H9 (cell line): ENCODE measurements around the gene CBY1. TPM values are rescaled to one million over a fixed set of nuclear protein-coding genes. Genes with fewer than 3 reads are reported as not detected.

Experiments used
- DNase-seq: peaks from one replicate; pipeline ENCODE4 v3.0.0-alpha.2; 2017
- H2AFZ ChIP-seq: one replicate; pipeline ENCODE4 v1.6.1; 2013; ENCODE audit warnings: mild to moderate bottlenecking, low read length, control low read depth, moderate library complexity
- H2AK5ac ChIP-seq: 2 replicates; pipeline ENCODE4 v1.6.1; 2013; ENCODE audit warnings: low read length, control low read depth, mixed read lengths; ENCODE audit not compliant: insufficient read length
- H2BK120ac ChIP-seq: one replicate; pipeline ENCODE4 v1.6.1; 2013; ENCODE audit warnings: low read depth, mild to moderate bottlenecking, low read length, control low read depth, inconsistent platforms; ENCODE audit not compliant: poor library complexity, severe bottlenecking
- H2BK12ac ChIP-seq: 2 replicates; pipeline ENCODE4 v1.6.1; 2013; ENCODE audit warnings: low read length, control low read depth, mixed read lengths, low read depth; ENCODE audit not compliant: insufficient read length
- H2BK15ac ChIP-seq: 2 replicates; pipeline ENCODE4 v1.6.1; 2013; ENCODE audit warnings: low read depth, low read length, control low read depth
- H2BK20ac ChIP-seq: one replicate; pipeline ENCODE4 v1.6.1; 2013; ENCODE audit warnings: low read depth, mild to moderate bottlenecking, low read length, control low read depth, inconsistent platforms; ENCODE audit not compliant: poor library complexity, severe bottlenecking
- H2BK5ac ChIP-seq: 2 replicates; pipeline ENCODE4 v1.6.1; 2013; ENCODE audit warnings: low read length, control low read depth, mixed read lengths; ENCODE audit not compliant: insufficient read length
- H3K14ac ChIP-seq: 2 replicates; pipeline ENCODE4 v1.6.1; 2013; ENCODE audit warnings: low read length, control low read depth; ENCODE audit not compliant: insufficient read depth
- H3K18ac ChIP-seq: 2 replicates; pipeline ENCODE4 v1.6.1; 2013; ENCODE audit warnings: low read depth, mild to moderate bottlenecking, mixed read lengths, low read length, control low read depth; ENCODE audit not compliant: insufficient read length
- H3K23ac ChIP-seq: 2 replicates; pipeline ENCODE4 v1.6.1; 2013; ENCODE audit warnings: low read length, control low read depth, mixed read lengths, low read depth; ENCODE audit not compliant: insufficient read length
- H3K23me2 ChIP-seq: 2 replicates; pipeline ENCODE4 v1.6.1; 2013; ENCODE audit warnings: low read depth, mild to moderate bottlenecking, mixed read lengths, low read length, control low read depth; ENCODE audit not compliant: insufficient read length, poor library complexity, severe bottlenecking
- H3K27ac ChIP-seq: 2 replicates; pipeline ENCODE4 v1.5.1; 2013; ENCODE audit warnings: low read length, control low read depth, mixed read lengths, low read depth; ENCODE audit not compliant: insufficient read length
- H3K27me3 ChIP-seq: 2 replicates; pipeline ENCODE4 v1.6.1; 2013; ENCODE audit warnings: low read length, control low read depth, inconsistent platforms; ENCODE audit not compliant: insufficient read depth
- H3K4ac ChIP-seq: 2 replicates; pipeline ENCODE4 v1.6.1; 2013; ENCODE audit warnings: low read depth, mild to moderate bottlenecking, control low read depth, inconsistent platforms, low read length, moderate library complexity
- H3K4me1 ChIP-seq: 2 replicates; pipeline ENCODE4 v1.6.1; 2013; ENCODE audit warnings: low read length, control low read depth, inconsistent platforms; ENCODE audit not compliant: insufficient read depth
- H3K4me2 ChIP-seq: 2 replicates; pipeline ENCODE4 v1.6.1; 2013; ENCODE audit warnings: low read length, control low read depth, mixed read lengths; ENCODE audit not compliant: insufficient read length, insufficient read depth
- H3K56ac ChIP-seq: 2 replicates; pipeline ENCODE4 v1.6.1; 2013; ENCODE audit warnings: low read depth, mild to moderate bottlenecking, mixed read lengths, low read length, control low read depth; ENCODE audit not compliant: insufficient read length
- H3K79me1 ChIP-seq: 2 replicates; pipeline ENCODE4 v1.6.1; 2013; ENCODE audit warnings: low read depth, mild to moderate bottlenecking, moderate library complexity, low read length, control low read depth, inconsistent platforms; ENCODE audit not compliant: insufficient read depth, poor library complexity, severe bottlenecking
- H3K79me2 ChIP-seq: 2 replicates; pipeline ENCODE4 v1.6.1; 2013; ENCODE audit warnings: low read length, control low read depth, inconsistent platforms; ENCODE audit not compliant: insufficient read depth
- H3K9ac ChIP-seq: 2 replicates; pipeline ENCODE4 v1.6.1; 2013; ENCODE audit warnings: low read length, control low read depth, mixed read lengths; ENCODE audit not compliant: insufficient read length; ENCODE audit errors: extremely low read depth
- H3K9me3 ChIP-seq: one replicate; pipeline ENCODE4 v1.6.1; 2013; ENCODE audit warnings: low read depth, low read length, inconsistent platforms; ENCODE audit not compliant: control insufficient read depth
- H3T11ph ChIP-seq: one replicate; pipeline ENCODE4 v1.6.1; 2013; ENCODE audit warnings: mild to moderate bottlenecking, low read length, control low read depth, inconsistent platforms
- H4K20me1 ChIP-seq: one replicate; pipeline ENCODE4 v1.6.1; 2013; ENCODE audit not compliant: control insufficient read depth, insufficient read length, insufficient read depth
- H4K5ac ChIP-seq: 2 replicates; pipeline ENCODE4 v1.6.1; 2013; ENCODE audit warnings: low read depth, mild to moderate bottlenecking, mixed read lengths, low read length, control low read depth; ENCODE audit not compliant: insufficient read length
- H4K8ac ChIP-seq: replicated peaks from 2 replicates; pipeline ENCODE4 v1.6.1; 2013; ENCODE audit warnings: low read length, control low read depth, mixed read lengths, low read depth; ENCODE audit not compliant: insufficient read length
- H4K91ac ChIP-seq: 2 replicates; pipeline ENCODE4 v1.6.1; 2013; ENCODE audit warnings: low read depth, mild to moderate bottlenecking, moderate library complexity, mixed read lengths, low read length, control low read depth; ENCODE audit not compliant: insufficient read length
- H3K27ac Mint-ChIP-seq, 3 experiments: 2 replicates in 2 of 3; 3 replicates in 1 of 3; pipeline ENCODE4 v1.8.0; 2020 to 2021; ENCODE audit warnings: mixed read lengths in 3 of 3, mild to moderate bottlenecking in 1 of 3, moderate library complexity in 1 of 3
- H3K27me3 Mint-ChIP-seq: 2 replicates; pipeline ENCODE4 v1.8.0; 2021; ENCODE audit warnings: low read depth, mild to moderate bottlenecking, moderate library complexity, mixed read lengths
- H3K36me3 Mint-ChIP-seq, 3 experiments: 2 replicates in 2 of 3; 3 replicates in 1 of 3; pipeline ENCODE4 v1.8.0; 2020 to 2021; ENCODE audit warnings: low read depth in 3 of 3, mixed read lengths in 3 of 3; ENCODE audit not compliant: insufficient read depth in 1 of 3
- H3K4me1 Mint-ChIP-seq, 2 experiments: 2 replicates each; pipeline ENCODE4 v1.8.0; 2020; ENCODE audit warnings: mixed read lengths in 2 of 2
- H3K4me3 Mint-ChIP-seq, 2 experiments: 2 replicates in 1 of 2; 3 replicates in 1 of 2; pipeline ENCODE4 v1.8.0; 2020 to 2021; ENCODE audit warnings: mild to moderate bottlenecking in 2 of 2, mixed read lengths in 2 of 2, moderate library complexity in 1 of 2
- H3K9me3 Mint-ChIP-seq, 2 experiments: 2 replicates in 1 of 2; 3 replicates in 1 of 2; pipeline ENCODE4 v1.8.0; 2020; ENCODE audit warnings: mild to moderate bottlenecking in 2 of 2, mixed read lengths in 2 of 2, moderate library complexity in 1 of 2
- WGBS: extraction: QIAGEN DNeasy Blood & Tissue Kit; methylation state at CpG from one replicate; pipeline ENCODE4 v1.1.7; 2013; ENCODE audit warnings: missing lambda C conversion rate, low lambda C conversion rate, mixed read lengths; ENCODE audit not compliant: insufficient read length; ENCODE audit errors: extremely low coverage; 5-methylcytosine and 5-hydroxymethylcytosine counted together
- total RNA-seq: library from RNA; stranded (reverse); gene quantifications from 2 replicates; pipeline ENCODE4 v1.2.1, GENCODE V29; 2021
- TF ChIP-seq, protein P1 (sequence below): fragments of 200-600 bp; sonication (generic); conservative IDR thresholded peaks from 3 replicates; pipeline ENCODE4 v1.8.0; 2021; ENCODE audit warnings: antibody characterized with exemption, mild to moderate bottlenecking

Gene CBY1
- total RNA-seq, 1 experiment from 2014 or later = 26.6 TPM

- Histone ChIP-seq H2BK5ac (no peak overlapping the region), H3K4me2 (no peak overlapping the region), H3K27ac (no peak overlapping the region), H4K5ac (no peak overlapping the region), H2BK120ac (no peak overlapping the region), H3K79me2 (peaks cover 10% of the 10 kb centered on the region; the same call in 1 of the 2 replicates), H3K9me3 (no peaks in the 10 kb centered on the region), H3K23me2 (no peaks in the 10 kb centered on the region), H3K9ac (no peak overlapping the region), H3K23ac (no peak overlapping the region), H3K18ac (no peak overlapping the region), H3K79me1 (peaks cover 4% of the 10 kb centered on the region), H2BK20ac (no peak overlapping the region), H2BK12ac (no peak overlapping the region), H3K27me3 (no peaks in the 10 kb centered on the region), H3K4ac (no peak overlapping the region), H4K20me1 (no peaks in the 10 kb centered on the region), H3K4me1 (peaks cover 10% of the 10 kb centered on the region; the same call in 1 of the 2 replicates), H3K14ac (no peak overlapping the region), H2AK5ac (no peak overlapping the region), H3K56ac (no peak overlapping the region), H2AFZ (no peak overlapping the region), H4K91ac (no peak overlapping the region), H4K8ac (no peak overlapping the region), H3T11ph (no peak overlapping the region), H2BK15ac (no peak overlapping the region)
- no CpG with 5 or more reads among the region's 6 CpGs for WGBS
- DNase-seq = no peak
- H3K27me3 Mint-ChIP-seq = no peaks in the 10 kb centered on the region
- no peaks in the 10 kb centered on the region for H3K9me3 Mint-ChIP-seq
- H3K36me3 Mint-ChIP-seq = peaks cover 16 to 63% (median 49%) of the 10 kb centered on the region in 3 experiments
- peak overlapping the region in 2 of 3 experiments; percentile 65 to 96; a peak in 4 of 7 replicates for H3K27ac Mint-ChIP-seq
- peaks cover 20 to 38% of the 10 kb centered on the region in 2 experiments for H3K4me1 Mint-ChIP-seq
- no peak overlapping the region for H3K4me3 Mint-ChIP-seq
- TF ChIP-seq, protein P1, sequence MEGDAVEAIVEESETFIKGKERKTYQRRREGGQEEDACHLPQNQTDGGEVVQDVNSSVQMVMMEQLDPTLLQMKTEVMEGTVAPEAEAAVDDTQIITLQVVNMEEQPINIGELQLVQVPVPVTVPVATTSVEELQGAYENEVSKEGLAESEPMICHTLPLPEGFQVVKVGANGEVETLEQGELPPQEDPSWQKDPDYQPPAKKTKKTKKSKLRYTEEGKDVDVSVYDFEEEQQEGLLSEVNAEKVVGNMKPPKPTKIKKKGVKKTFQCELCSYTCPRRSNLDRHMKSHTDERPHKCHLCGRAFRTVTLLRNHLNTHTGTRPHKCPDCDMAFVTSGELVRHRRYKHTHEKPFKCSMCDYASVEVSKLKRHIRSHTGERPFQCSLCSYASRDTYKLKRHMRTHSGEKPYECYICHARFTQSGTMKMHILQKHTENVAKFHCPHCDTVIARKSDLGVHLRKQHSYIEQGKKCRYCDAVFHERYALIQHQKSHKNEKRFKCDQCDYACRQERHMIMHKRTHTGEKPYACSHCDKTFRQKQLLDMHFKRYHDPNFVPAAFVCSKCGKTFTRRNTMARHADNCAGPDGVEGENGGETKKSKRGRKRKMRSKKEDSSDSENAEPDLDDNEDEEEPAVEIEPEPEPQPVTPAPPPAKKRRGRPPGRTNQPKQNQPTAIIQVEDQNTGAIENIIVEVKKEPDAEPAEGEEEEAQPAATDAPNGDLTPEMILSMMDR = no peak
Measured at GRCh38 chr22:38717244-38717643, 60.8 kb downstream of the CBY1 start.
